HCT116 (cell line): Measurements from ENCODE around the gene LRIG3. TPM values are rescaled to one million over a fixed set of nuclear protein-coding genes. Genes with fewer than 3 reads are reported as not detected.

Experiments
- ATAC-seq: fragments of 200-7000 bp; cut with Tn5 transposase; 2 replicates; pipeline ENCODE4 v1.9.1; 2020; ENCODE audit warnings: mild to moderate bottlenecking, moderate library complexity
- BruUV-seq: library from RNA; stranded (reverse); fragments of 400-500 nt; replicated peaks from 2 replicates; lab custom pipeline; 2021; lab: Mats Ljungman, UMichigan
- CTCF ChIA-PET: fragments of 300-600 bp; sonication (Branson Sonifier 250); formaldehyde crosslinking; loops from one replicate; lab custom pipeline; 2021; ENCODE audit warnings: antibody characterized with exemption; lab: Charles Lee
- POLR2A ChIA-PET: fragments of 300-600, 350-600 bp; sonication (Branson Sonifier 250); formaldehyde crosslinking; loops from one replicate; lab custom pipeline; 2021; ENCODE audit warnings: antibody characterized with exemption; lab: Charles Lee
- RAD21 ChIA-PET, 2 experiments: fragments of 300-600 bp; sonication (Branson Sonifier 250); formaldehyde crosslinking; loops; one replicate each; lab custom pipeline; 2023; ENCODE audit warnings: low total read pairs in 2 of 2; ENCODE audit not compliant: uncharacterized antibody in 2 of 2, unreplicated experiment in 2 of 2, low non-redundant PET in 1 of 2; lab: Charles Lee
- DNase-seq: peaks from one replicate; pipeline ENCODE4 v3.0.0-alpha.2; 2010; ENCODE audit warnings: low read depth, low spot score
- H2AFZ ChIP-seq: fragments of 200-600 bp; shearing (Covaris generic), sonication (generic); 2 replicates; pipeline ENCODE4 v1.6.1; 2017; ENCODE audit warnings: low read depth, mixed run types, mixed read lengths, antibody characterized with exemption, low read length; ENCODE audit not compliant: poor library complexity, severe bottlenecking
- H3K27ac ChIP-seq: 2 replicates; pipeline ENCODE4 v1.5.1; 2012; ENCODE audit warnings: low read depth, low read length
- H3K27me3 ChIP-seq: fragments of 200-600 bp; sonication (generic); 2 replicates; pipeline ENCODE4 v1.6.1; 2016; ENCODE audit warnings: mixed run types, low read length, mixed read lengths; ENCODE audit not compliant: insufficient read depth
- H3K36me3 ChIP-seq, 2 experiments: fragments of 200-500 bp in 1 of 2; fragments of 200-600 bp in 1 of 2; sonication (Bioruptor generic) in 1 of 2; sonication (generic) in 1 of 2; 2 replicates each; pipeline versions ENCODE4 v1.5.1 to v1.6.1; 2014 to 2016; ENCODE audit warnings: low read length in 2 of 2, inconsistent platforms in 1 of 2, mixed read lengths in 1 of 2, mixed run types in 1 of 2; ENCODE audit not compliant: insufficient read depth in 2 of 2, control insufficient read depth in 1 of 2
- H3K4me1 ChIP-seq, 2 experiments: fragments of 200-600 bp in 1 of 2; sonication (generic) in 1 of 2; 2 replicates each; pipeline versions ENCODE4 v1.5.1 to v1.6.1; 2012 to 2017; ENCODE audit warnings: low read length in 2 of 2, inconsistent platforms in 1 of 2, mild to moderate bottlenecking in 1 of 2, mixed read lengths in 1 of 2, mixed run types in 1 of 2, moderate library complexity in 1 of 2; ENCODE audit not compliant: insufficient read depth in 2 of 2, control insufficient read depth in 1 of 2
- H3K4me2 ChIP-seq: fragments of 200-600 bp; sonication (generic); 2 replicates; pipeline ENCODE4 v1.6.1; 2017; ENCODE audit warnings: mixed run types, low read length, mixed read lengths
- H3K4me3 ChIP-seq, 2 experiments: fragments of 200-600 bp in 1 of 2; sonication (generic) in 1 of 2; replicated peaks in 1 of 2; 2 replicates each; pipeline ENCODE4 v1.5.1; 2011 to 2016; ENCODE audit warnings: low read length in 2 of 2, control low read depth in 1 of 2, low read depth in 1 of 2, mild to moderate bottlenecking in 1 of 2, mixed read lengths in 1 of 2, mixed run types in 1 of 2
- H3K79me2 ChIP-seq: fragments of 200-600 bp; sonication (generic); 2 replicates; pipeline ENCODE4 v1.6.1; 2017; ENCODE audit warnings: mild to moderate bottlenecking, mixed run types, low read length, moderate library complexity, mixed read lengths; ENCODE audit not compliant: insufficient read depth
- H3K9ac ChIP-seq: fragments of 200-600 bp; sonication (generic); 2 replicates; pipeline ENCODE4 v1.6.1; 2016; ENCODE audit warnings: low read length, mixed read lengths
- H3K9me2 ChIP-seq: fragments of 200-600 bp; sonication (generic), shearing (Covaris generic); 2 replicates; pipeline ENCODE4 v1.6.1; 2017; ENCODE audit warnings: mixed run types, mild to moderate bottlenecking, moderate library complexity; ENCODE audit not compliant: insufficient read depth
- H3K9me3 ChIP-seq, 2 experiments: fragments of 200-500 bp in 1 of 2; fragments of 200-600 bp in 1 of 2; sonication (Bioruptor generic) in 1 of 2; sonication (generic) in 1 of 2; 2 replicates each; pipeline ENCODE4 v1.6.1; 2014 to 2017; ENCODE audit warnings: low read length in 2 of 2, mixed read lengths in 2 of 2, inconsistent platforms in 1 of 2, low read depth in 1 of 2, mild to moderate bottlenecking in 1 of 2, mixed run types in 1 of 2, moderate library complexity in 1 of 2; ENCODE audit not compliant: control insufficient read depth in 1 of 2, insufficient read depth in 1 of 2
- H4K20me1 ChIP-seq: fragments of 200-600 bp; sonication (generic), shearing (Covaris generic); 2 replicates; pipeline ENCODE4 v1.6.1; 2017; ENCODE audit warnings: mixed run types, mild to moderate bottlenecking, moderate library complexity; ENCODE audit not compliant: insufficient read depth
- EGR1 ChIP-seq: IDR thresholded peaks from 2 replicates; pipeline ENCODE4 v1.6.1; 2012; ENCODE audit warnings: low read depth
- ELF1 ChIP-seq: IDR thresholded peaks from 2 replicates; pipeline ENCODE4 v1.6.1; 2012; ENCODE audit warnings: low read depth, borderline replicate concordance
- EZH2 ChIP-seq: fragments of 200-600 bp; sonication (generic); IDR thresholded peaks from 2 replicates; pipeline ENCODE4 v1.6.1; 2017; ENCODE audit warnings: antibody characterized with exemption, mixed run types
- EZH2phosphoT487 ChIP-seq: fragments of 200-600 bp; IDR thresholded peaks from 2 replicates; pipeline ENCODE4 v1.6.1; 2018; ENCODE audit warnings: antibody characterized with exemption, borderline replicate concordance
- FOSL1 ChIP-seq: IDR thresholded peaks from 2 replicates; pipeline ENCODE4 v1.6.1; 2012; ENCODE audit warnings: low read depth
- JUND ChIP-seq: IDR thresholded peaks from 2 replicates; pipeline ENCODE4 v1.6.1; 2012
- POLR2A ChIP-seq: IDR thresholded peaks from 2 replicates; pipeline ENCODE4 v1.7.0; 2011; ENCODE audit warnings: borderline replicate concordance; ENCODE audit not compliant: insufficient read depth, insufficient read length; ENCODE audit errors: extremely low read depth
- POLR2AphosphoS5 ChIP-seq: IDR thresholded peaks from 2 replicates; pipeline ENCODE4 v1.6.1; 2011; ENCODE audit warnings: mild to moderate bottlenecking, low read depth, low read length, moderate library complexity
- RAD21 ChIP-seq: IDR thresholded peaks from 2 replicates; pipeline ENCODE4 v1.6.1; 2012; ENCODE audit warnings: low read depth, mild to moderate bottlenecking
- SP1 ChIP-seq: IDR thresholded peaks from 2 replicates; pipeline ENCODE4 v1.6.1; 2012; ENCODE audit warnings: low read depth
- SRF ChIP-seq: IDR thresholded peaks from 2 replicates; pipeline ENCODE4 v1.6.1; 2012; ENCODE audit warnings: low read depth
- YY1 ChIP-seq: IDR thresholded peaks from 2 replicates; pipeline ENCODE4 v1.6.1; 2011; ENCODE audit warnings: low read length, low read depth, moderate library complexity, mild to moderate bottlenecking; ENCODE audit not compliant: insufficient replicate concordance; ENCODE audit errors: extremely low read depth
- ZFX ChIP-seq: fragments of 450-650 bp; IDR thresholded peaks from 2 replicates; pipeline ENCODE4 v1.6.1; 2017
- ZNF274 ChIP-seq: fragments of 200-500 bp; sonication (Bioruptor generic); IDR thresholded peaks from 2 replicates; pipeline ENCODE4 v1.6.1; 2014; ENCODE audit warnings: mild to moderate bottlenecking, low read depth, low read length, inconsistent platforms
- intact Hi-C: fragments of 100-400 bp; cut with micrococcal nuclease; formaldehyde crosslinking; loops from 2 replicates; pipeline ENCODE4 v1.10.0; 2022
- total RNA-seq: library from RNA; stranded (reverse); gene quantifications from one replicate; pipeline ENCODE4 v1.2.1, GENCODE V29; 2021; ENCODE audit not compliant: unreplicated experiment
- TF ChIP-seq, protein P1 (sequence below): IDR thresholded peaks from 2 replicates; pipeline ENCODE4 v1.6.1; 2011; ENCODE audit warnings: mild to moderate bottlenecking, low read length, moderate library complexity; ENCODE audit not compliant: insufficient replicate concordance; ENCODE audit errors: extremely low read depth
- TF ChIP-seq, protein P2 (sequence below): IDR thresholded peaks from 2 replicates; pipeline ENCODE4 v1.6.1; 2012

LRIG3 gene
- total RNA-seq, 1 experiment from 2014 or later, result 11.1 TPM

DNA sequence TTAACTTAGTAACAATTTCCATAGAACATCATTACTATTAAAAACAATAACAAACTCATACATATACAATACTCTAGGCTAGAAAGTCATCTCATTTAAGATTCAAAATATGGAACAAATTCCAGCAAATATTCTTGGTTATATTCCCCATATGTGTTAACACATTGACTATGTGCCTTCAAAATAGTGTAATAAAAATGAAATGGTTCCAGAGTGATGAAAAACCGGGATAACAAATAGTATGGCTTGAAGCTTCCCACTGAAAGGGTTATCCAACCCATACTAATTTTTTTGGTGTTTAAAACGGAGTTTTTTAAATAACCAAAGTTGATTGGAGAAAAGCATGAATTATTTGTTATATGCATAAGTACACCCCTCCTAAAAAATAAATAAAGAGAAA, 5.3 kb downstream of the LRIG3 start:
- intact Hi-C loops, result no loop called here
- Histone ChIP-seq H3K4me1 (peaks cover 4 to 6% of the 10 kb centered on the region in 2 experiments; a peak in 3 of 4 replicates), H3K9ac (no peak overlapping the region), H3K27ac (no peak overlapping the region), H3K27me3 (no peaks in the 10 kb centered on the region), H3K79me2 (peaks cover 53% of the 10 kb centered on the region), H3K9me3 (no peaks in the 10 kb centered on the region), H3K4me2 (no peak overlapping the region), H3K4me3 (no peak overlapping the region), H2AFZ (no peak overlapping the region), H4K20me1 (no peaks in the 10 kb centered on the region), H3K36me3 (no peaks in the 10 kb centered on the region), H3K9me2 (no peaks in the 10 kb centered on the region)
- no peak for ATAC-seq
- TF ChIP-seq ZNF274 (no peak), YY1 (no peak), POLR2A (no peak), FOSL1 (no peak), ZFX (no peak), JUND (no peak), ELF1 (no peak), SRF (no peak), EGR1 (no peak), SP1 (no peak), EZH2phosphoT487 (no peak), RAD21 (no peak), POLR2AphosphoS5 (no peak), EZH2 (no peak)
- TF ChIP-seq, protein P1, sequence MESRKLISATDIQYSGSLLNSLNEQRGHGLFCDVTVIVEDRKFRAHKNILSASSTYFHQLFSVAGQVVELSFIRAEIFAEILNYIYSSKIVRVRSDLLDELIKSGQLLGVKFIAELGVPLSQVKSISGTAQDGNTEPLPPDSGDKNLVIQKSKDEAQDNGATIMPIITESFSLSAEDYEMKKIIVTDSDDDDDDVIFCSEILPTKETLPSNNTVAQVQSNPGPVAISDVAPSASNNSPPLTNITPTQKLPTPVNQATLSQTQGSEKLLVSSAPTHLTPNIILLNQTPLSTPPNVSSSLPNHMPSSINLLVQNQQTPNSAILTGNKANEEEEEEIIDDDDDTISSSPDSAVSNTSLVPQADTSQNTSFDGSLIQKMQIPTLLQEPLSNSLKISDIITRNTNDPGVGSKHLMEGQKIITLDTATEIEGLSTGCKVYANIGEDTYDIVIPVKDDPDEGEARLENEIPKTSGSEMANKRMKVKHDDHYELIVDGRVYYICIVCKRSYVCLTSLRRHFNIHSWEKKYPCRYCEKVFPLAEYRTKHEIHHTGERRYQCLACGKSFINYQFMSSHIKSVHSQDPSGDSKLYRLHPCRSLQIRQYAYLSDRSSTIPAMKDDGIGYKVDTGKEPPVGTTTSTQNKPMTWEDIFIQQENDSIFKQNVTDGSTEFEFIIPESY, result no peak
- TF ChIP-seq, protein P2, sequence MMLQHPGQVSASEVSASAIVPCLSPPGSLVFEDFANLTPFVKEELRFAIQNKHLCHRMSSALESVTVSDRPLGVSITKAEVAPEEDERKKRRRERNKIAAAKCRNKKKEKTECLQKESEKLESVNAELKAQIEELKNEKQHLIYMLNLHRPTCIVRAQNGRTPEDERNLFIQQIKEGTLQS, result no peak
- DNase-seq, result no peak
- POLR2A ChIA-PET, result no interaction called here
- CTCF ChIA-PET, result no interaction called here
- RAD21 ChIA-PET, result no interaction called here
- BruUV-seq, result no TSS peak
